ENCODE results near the gene APIP. TPM values are rescaled to one million over a fixed set of nuclear protein-coding genes. Genes with fewer than 3 reads are reported as not detected.

Gene APIP
- total and polyA plus RNA-seq, 8 donors: 7.6 to 42.9 (median 31.0) TPM

GRCh38 chr11:34962034-34962433 lies 45.9 kb upstream of the APIP start:
- DNase-seq: no peak
- Histone ChIP-seq H3K9me3 (no peaks in the 10 kb centered on the region), H3K27ac (no peak overlapping the region), H3K4me3 (no peak overlapping the region), H3K4me1 (peaks cover 0 to 23% (median 0%) of the 10 kb centered on the region in 4 donors), H3K36me3 (peaks cover 4 to 40% (median 23%) of the 10 kb centered on the region in 4 donors), H3K27me3 (no peaks in the 10 kb centered on the region)
- TF ChIP-seq CTCF (IDR thresholded peaks at IDR 0.05) (no peak), EP300 (IDR thresholded peaks at IDR 0.05) (no peak), POLR2AphosphoS5 (IDR thresholded peaks at IDR 0.05) (no peak), POLR2A (IDR thresholded peaks at IDR 0.05) (no peak)
- intact Hi-C loops (cut with DNase I; ENCODE audit: low total_unique reads): no loop called here

GRCh38 chr11:34960277-34960676 lies 44.1 kb upstream of the APIP start:
- TF ChIP-seq POLR2A (IDR thresholded peaks at IDR 0.05): no peak
- no peak for TF ChIP-seq POLR2AphosphoS5 (IDR thresholded peaks at IDR 0.05)
- TF ChIP-seq CTCF (IDR thresholded peaks at IDR 0.05): no peak
- TF ChIP-seq EP300 (IDR thresholded peaks at IDR 0.05): no peak
- peaks cover 0 to 29% (median 13%) of the 10 kb centered on the region in 4 donors for H3K36me3 ChIP-seq
- 58 to 71% (median 63%) methylated on average over 4 of the region's 4 CpGs for WGBS, 5 donors
- H3K9me3 ChIP-seq: no peaks in the 10 kb centered on the region
- H3K4me3 ChIP-seq: no peak overlapping the region
- no peak for DNase-seq
- peaks cover 0 to 23% (median 0%) of the 10 kb centered on the region in 4 donors for H3K4me1 ChIP-seq
- H3K27ac ChIP-seq: no peak overlapping the region
- no peaks in the 10 kb centered on the region for H3K27me3 ChIP-seq
- intact Hi-C loops (cut with DNase I; ENCODE audit: low total_unique reads): no loop called here

GRCh38 chr11:34959770-34960169 lies 43.6 kb upstream of the APIP start:
- intact Hi-C loops (cut with DNase I; ENCODE audit: low total_unique reads): no loop called here
- Histone ChIP-seq H3K36me3 (peaks cover 0 to 27% (median 12%) of the 10 kb centered on the region in 4 donors), H3K9me3 (no peaks in the 10 kb centered on the region), H3K4me3 (no peak overlapping the region), H3K27me3 (no peaks in the 10 kb centered on the region), H3K27ac (no peak overlapping the region), H3K4me1 (peaks cover 0 to 27% (median 2%) of the 10 kb centered on the region in 4 donors)
- DNase-seq: no peak
- 94 to 98% (median 97%) methylated on average over 1 of the region's 1 CpG for WGBS, 5 donors
- TF ChIP-seq POLR2AphosphoS5 (IDR thresholded peaks at IDR 0.05) (no peak), EP300 (IDR thresholded peaks at IDR 0.05) (no peak), POLR2A (IDR thresholded peaks at IDR 0.05) (no peak), CTCF (IDR thresholded peaks at IDR 0.05) (no peak)

GRCh38 chr11:34957606-34958005 lies 41.4 kb upstream of the APIP start:
- DNase-seq: no peak
- Histone ChIP-seq H3K4me3 (no peak overlapping the region), H3K27me3 (no peaks in the 10 kb centered on the region), H3K27ac (no peak overlapping the region), H3K9me3 (no peaks in the 10 kb centered on the region), H3K4me1 (peaks cover 0 to 34% (median 4%) of the 10 kb centered on the region in 4 donors), H3K36me3 (peaks cover 0 to 17% (median 12%) of the 10 kb centered on the region in 4 donors)
- intact Hi-C loops (cut with DNase I; ENCODE audit: low total_unique reads): no loop called here
- WGBS, 5 donors: 88 to 96% (median 90%) methylated on average over 3 of the region's 3 CpGs
- TF ChIP-seq EP300 (IDR thresholded peaks at IDR 0.05) (no peak), POLR2A (IDR thresholded peaks at IDR 0.05) (no peak), CTCF (IDR thresholded peaks at IDR 0.05) (no peak), POLR2AphosphoS5 (IDR thresholded peaks at IDR 0.05) (no peak)

Data from stomach (tissue), 9 donors.